Mesothelial cell of epicardium (in vitro differentiated cells): ENCODE measurements around the gene PSMB8. TPM values are rescaled to one million over a fixed set of nuclear protein-coding genes. Genes with fewer than 3 reads are reported as not detected.
"Not testable (repeated sequence)": the region's sequence is repeated elsewhere in the genome, so short reads cannot be mapped to it uniquely, and the experiment has no call there.

Experiments used
- DNase-seq, 2 experiments: peaks; one replicate each; pipeline ENCODE4 v3.0.0; 2021; ENCODE audit warnings: low spot score in 2 of 2; ENCODE audit not compliant: unreplicated experiment in 2 of 2
- H3K27ac Mint-ChIP-seq: 2 replicates; pipeline ENCODE4 v1.8.0; 2021; ENCODE audit warnings: mixed read lengths
- H3K27me3 Mint-ChIP-seq: 2 replicates; pipeline ENCODE4 v1.8.0; 2021; ENCODE audit warnings: low read depth, mixed read lengths
- H3K36me3 Mint-ChIP-seq: 2 replicates; pipeline ENCODE4 v1.8.0; 2021; ENCODE audit warnings: mixed read lengths
- H3K4me1 Mint-ChIP-seq: 2 replicates; pipeline ENCODE4 v1.8.0; 2021; ENCODE audit warnings: mixed read lengths
- H3K4me3 Mint-ChIP-seq: 2 replicates; pipeline ENCODE4 v1.8.0; 2021; ENCODE audit warnings: mild to moderate bottlenecking, moderate library complexity, mixed read lengths
- H3K9me3 Mint-ChIP-seq: 2 replicates; pipeline ENCODE4 v1.8.0; 2021; ENCODE audit warnings: mixed read lengths
- CTCF ChIP-seq: fragments of 200-600 bp; sonication (generic); IDR thresholded peaks from one replicate; pipeline ENCODE4 v1.5.0; 2021; ENCODE audit warnings: antibody characterized with exemption; ENCODE audit not compliant: unreplicated experiment
- total RNA-seq: library from RNA; stranded (reverse); gene quantifications from 3 replicates; pipeline ENCODE4 v1.2.1, GENCODE V29; 2021

Gene PSMB8
- total RNA-seq, 1 donor from 2014 or later = 14.2 TPM

GRCh38 chr6:32876603-32877002, 32.8 kb upstream of the PSMB8 start:
- Mint-ChIP-seq H3K9me3 (no peaks in the 10 kb centered on the region), H3K36me3 (no peaks in the 10 kb centered on the region), H3K4me1 (no peaks in the 10 kb centered on the region), H3K27me3 (peaks cover 67% of the 10 kb centered on the region), H3K4me3 (no peak overlapping the region), H3K27ac (no peak overlapping the region)
- DNase-seq = no peak
- no peak for TF ChIP-seq CTCF

GRCh38 chr6:32873947-32874346, 30.1 kb upstream of the PSMB8 start:
- not testable (repeated sequence) for H3K36me3 Mint-ChIP-seq, H3K9me3 Mint-ChIP-seq, H3K4me1 Mint-ChIP-seq, H3K4me3 Mint-ChIP-seq, H3K27ac Mint-ChIP-seq, DNase-seq
- peaks cover 69% of the 10 kb centered on the region for H3K27me3 Mint-ChIP-seq

GRCh38 chr6:32868257-32868788, 24.5 kb upstream of the PSMB8 start:
- Mint-ChIP-seq H3K4me3 (no peak overlapping the region), H3K36me3 (no peaks in the 10 kb centered on the region), H3K27me3 (peaks cover 61% of the 10 kb centered on the region), H3K4me1 (peaks cover 2% of the 10 kb centered on the region), H3K9me3 (no peaks in the 10 kb centered on the region), H3K27ac (no peak overlapping the region)
- peak; percentile 66 to 84 for DNase-seq
- peak; percentile 99 for TF ChIP-seq CTCF

- DNase-seq = no peak
- H3K36me3 Mint-ChIP-seq = no peaks in the 10 kb centered on the region
- H3K4me3 Mint-ChIP-seq = no peak overlapping the region
- peaks cover 61% of the 10 kb centered on the region for H3K27me3 Mint-ChIP-seq
- H3K9me3 Mint-ChIP-seq = no peaks in the 10 kb centered on the region
- H3K27ac Mint-ChIP-seq = no peak overlapping the region
- no peak for TF ChIP-seq CTCF
- H3K4me1 Mint-ChIP-seq = peaks cover 2% of the 10 kb centered on the region
Observed at GRCh38 chr6:32867554-32868256, 23.9 kb upstream of the PSMB8 start.

- TF ChIP-seq CTCF = no peak
- Mint-ChIP-seq H3K36me3 (no peaks in the 10 kb centered on the region), H3K4me1 (peaks cover 4% of the 10 kb centered on the region), H3K27ac (no peak overlapping the region), H3K4me3 (no peak overlapping the region), H3K27me3 (peaks cover 58% of the 10 kb centered on the region), H3K9me3 (no peaks in the 10 kb centered on the region)
- DNase-seq = no peak
Observed at GRCh38 chr6:32867022-32867477, 23.2 kb upstream of the PSMB8 start.

- Mint-ChIP-seq H3K27me3 (peaks cover 48% of the 10 kb centered on the region), H3K4me1 (peaks cover 14% of the 10 kb centered on the region), H3K27ac (no peak overlapping the region), H3K36me3 (no peaks in the 10 kb centered on the region), H3K4me3 (no peak overlapping the region), H3K9me3 (no peaks in the 10 kb centered on the region)
- no peak for DNase-seq
- TF ChIP-seq CTCF = no peak
Observed at GRCh38 chr6:32865724-32866443, 22.0 kb upstream of the PSMB8 start.
